SK-MEL-5 (cell line): ENCODE results near the gene MRPS15. TPM values are rescaled to one million over a fixed set of nuclear protein-coding genes. Genes with fewer than 3 reads are reported as not detected.
A peak's percentile ranks its signal among the peaks of the same experiment; 100 is the strongest.
"Not testable (repeated sequence)": the region's sequence is repeated elsewhere in the genome, so short reads cannot be mapped to it uniquely, and the experiment has no call there.

Experiments
- DNase-seq: peaks from one replicate; pipeline ENCODE4 v3.0.0-alpha.2; 2016; ENCODE audit warnings: low read depth, low spot score
- in situ Hi-C: cut with HindIII; loops from 2 replicates; pipeline ENCODE4 v1.10.0; 2016; ENCODE audit warnings: low sequenced_read_pairs, high pct_unique_total_duplicates, low pct_unique_long_range_greater_than_20kb
- polyA plus RNA-seq, 2 experiments: library from polyadenylated mRNA; depleted of rRNA; stranded (reverse); fragments of >200 nt; gene quantifications; 2 replicates each; pipeline ENCODE4 v1.2.3, GENCODE V29; 2015
- total RNA-seq: library from RNA; depleted of rRNA; stranded (reverse); fragments of >200 nt; shearing (Covaris generic); gene quantifications from 2 replicates; pipeline ENCODE4 v1.2.3, GENCODE V29; 2014; rRNA removed

Gene MRPS15
- total RNA-seq = 99.6 and 113 TPM in 2 replicates
- polyA plus RNA-seq (2015; cell fraction: cytosol; rRNA removed) = 93.7 and 112 TPM in 2 replicates
- 33.4 and 58.1 TPM in 2 replicates for polyA plus RNA-seq (2015; cell fraction: nucleus; rRNA removed)

DNA sequence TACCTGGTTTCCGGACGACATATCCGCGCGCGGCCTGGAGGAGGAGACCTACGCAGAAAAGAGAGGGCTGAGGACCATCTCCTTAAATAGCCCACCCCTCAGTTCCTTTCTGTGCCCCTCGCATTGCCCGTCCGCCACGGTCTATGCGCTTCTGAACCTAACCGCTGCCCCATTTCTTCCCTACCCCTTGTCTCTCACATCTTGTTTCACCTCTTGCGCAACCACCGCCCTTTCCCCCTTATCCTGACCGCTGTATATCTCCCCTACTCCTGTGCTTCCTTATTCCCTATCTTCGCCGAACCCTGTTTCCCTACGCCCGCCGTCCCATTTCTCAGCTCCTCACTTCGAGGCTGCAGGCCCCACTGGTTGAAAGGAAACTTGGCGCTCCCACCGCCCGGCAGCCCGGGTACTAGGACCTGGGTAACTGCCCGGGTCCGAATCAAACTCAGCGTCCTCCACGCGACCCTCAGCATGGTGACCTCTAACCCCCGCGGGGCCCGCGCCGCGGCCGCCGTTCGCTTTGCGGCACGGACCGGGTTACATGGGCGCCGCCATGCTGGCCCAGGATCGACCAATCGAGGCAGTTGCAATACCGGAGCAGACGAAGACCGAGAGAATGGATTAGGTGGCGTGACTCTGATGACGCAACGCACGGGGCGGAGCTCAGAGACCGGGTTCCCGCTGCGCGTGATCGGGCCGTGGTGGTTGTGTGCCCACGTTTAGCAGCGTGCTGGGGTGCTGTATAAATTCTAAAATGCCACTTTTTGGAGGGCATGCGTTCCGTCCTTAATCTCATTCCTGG lies at the start of gene MRPS15:
TSS of gene MRPS15 (minus strand) at position 582 of the 802 bp plus-strand sequence. CDS start at position 473, 109 bp downstream.
- in situ Hi-C loops = no loop called here
- DNase-seq = peak; percentile 95

DNA sequence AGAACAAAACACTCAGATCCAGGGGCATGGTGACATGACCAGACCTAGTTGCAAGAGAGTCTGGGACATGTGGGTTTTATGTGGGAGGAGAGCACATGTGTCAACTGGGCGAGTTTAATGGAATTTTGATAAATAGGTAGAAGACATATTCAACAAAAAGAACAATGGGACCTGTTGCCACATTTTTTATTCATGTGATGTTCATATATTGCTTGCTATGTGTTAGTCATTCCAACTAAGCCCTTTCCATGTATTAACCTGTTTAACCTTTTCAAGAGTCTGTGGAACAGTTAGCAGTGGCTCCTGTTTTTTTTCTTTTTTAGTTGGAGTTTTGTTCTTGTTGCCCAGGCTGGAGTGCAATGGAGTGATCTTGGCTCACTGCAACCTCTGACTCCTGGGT lies 48.7 kb upstream of the MRPS15 start:
- in situ Hi-C loops = no loop called here
- no peak for DNase-seq

DNA sequence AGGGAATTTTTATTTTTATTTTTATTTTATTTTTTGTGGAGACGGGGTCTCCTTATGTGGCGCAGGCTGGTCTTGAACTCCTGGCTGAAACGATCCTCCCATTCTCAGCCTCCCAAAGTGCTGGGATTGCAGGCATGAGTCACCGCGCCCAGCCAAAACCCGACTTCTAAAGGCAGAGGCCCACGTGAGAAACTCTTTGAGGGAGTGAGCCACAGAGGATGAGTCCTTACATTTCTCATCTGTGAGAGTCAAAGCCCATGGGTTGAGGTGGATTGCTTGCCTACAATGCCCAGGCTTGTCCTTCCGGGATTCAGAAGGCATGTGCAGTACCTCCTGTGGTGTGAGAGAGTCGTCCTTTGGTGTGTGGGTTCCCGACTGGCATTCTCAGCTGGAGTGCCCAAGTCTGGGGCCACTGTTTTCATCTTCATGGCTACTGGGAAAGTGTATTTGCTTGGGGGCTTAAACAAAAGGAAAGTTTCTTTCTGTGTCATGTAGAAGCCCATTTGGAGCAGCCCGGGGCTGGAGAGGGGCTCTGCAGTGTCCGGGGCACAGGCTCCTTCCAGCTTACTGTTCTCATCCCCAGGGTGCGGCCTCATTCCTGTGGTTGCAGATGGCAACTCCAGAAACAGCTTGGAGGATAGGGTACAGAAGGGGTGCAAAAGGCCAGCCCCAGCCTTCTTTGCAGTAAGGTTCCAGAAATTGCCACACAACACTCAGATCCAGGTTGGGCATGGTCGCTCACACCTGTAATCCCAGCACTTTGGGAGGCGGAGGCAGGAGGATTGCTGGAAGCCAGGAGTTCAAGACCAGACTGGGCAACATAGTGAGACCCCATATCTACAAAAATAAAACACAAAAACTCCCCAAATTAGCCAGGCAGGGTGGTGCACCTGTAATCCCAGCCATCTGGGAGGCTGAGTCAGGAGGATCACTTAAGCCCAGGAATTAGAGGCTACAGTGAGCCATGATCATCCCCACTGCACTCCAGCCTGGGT lies 47.9 kb upstream of the MRPS15 start:
- peak; percentile 64 for DNase-seq
- in situ Hi-C loops = no loop called here

DNA sequence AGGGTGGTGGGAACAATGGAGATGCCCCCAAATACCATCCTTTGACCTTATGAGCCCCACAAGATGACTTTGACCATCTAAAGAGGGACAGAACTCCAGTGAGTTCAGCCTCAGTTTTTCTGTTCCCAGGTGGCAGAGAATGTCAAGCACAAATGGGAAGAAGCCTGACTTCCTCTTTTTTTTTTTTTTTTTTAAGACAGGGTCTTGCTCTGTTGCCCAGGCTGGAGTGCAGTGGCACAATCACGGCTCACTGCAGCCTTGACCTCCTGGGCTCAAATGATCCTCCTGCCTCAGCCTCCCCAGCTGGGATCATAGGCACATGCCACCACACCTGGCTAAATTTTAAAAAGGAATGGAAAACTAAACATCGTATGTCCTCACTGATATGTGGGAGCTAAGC lies 47.0 kb upstream of the MRPS15 start:
- DNase-seq, in situ Hi-C loops: not testable (repeated sequence)

DNA sequence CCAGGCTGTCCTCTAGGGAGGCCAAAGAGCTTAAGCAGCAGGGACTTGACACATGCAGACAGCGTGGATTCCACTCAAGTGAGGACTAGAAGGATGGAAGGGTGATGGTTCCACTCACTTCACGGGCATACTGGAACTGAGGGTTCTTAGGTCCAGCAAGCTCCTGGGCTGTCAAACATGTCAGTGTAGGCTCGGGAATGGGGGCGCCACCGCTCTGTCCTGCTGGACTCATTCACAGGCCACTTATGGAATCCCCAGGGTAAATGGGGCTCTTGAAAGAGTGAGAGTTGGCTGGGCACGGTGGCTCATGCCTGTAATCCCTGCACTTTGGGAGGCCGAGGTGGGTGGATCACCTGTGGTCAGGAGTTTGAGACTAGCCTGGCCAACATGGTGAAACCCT lies 46.2 kb upstream of the MRPS15 start:
- no peak for DNase-seq
- in situ Hi-C loops = no loop called here

DNA sequence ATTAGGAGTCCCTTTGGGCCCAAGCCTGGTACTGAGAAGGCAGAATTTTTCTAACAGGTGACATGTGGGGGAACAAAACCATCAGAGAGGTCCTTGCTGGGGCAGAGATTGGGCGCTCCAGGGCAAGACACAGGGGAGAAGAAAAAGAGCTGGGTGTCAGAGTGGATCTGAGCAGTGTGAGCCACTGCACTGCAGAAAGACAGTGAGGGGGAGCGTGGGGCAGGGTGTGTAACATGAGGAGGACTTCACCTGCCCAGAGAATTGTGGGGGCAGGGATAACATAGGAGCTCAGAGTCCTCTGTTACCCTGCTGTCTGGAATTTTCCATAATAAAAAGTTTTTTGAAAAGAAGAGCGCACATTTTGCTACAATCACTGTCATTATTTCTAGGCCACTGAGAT lies 44.1 kb upstream of the MRPS15 start:
- no peak for DNase-seq
- in situ Hi-C loops = no loop called here

DNA sequence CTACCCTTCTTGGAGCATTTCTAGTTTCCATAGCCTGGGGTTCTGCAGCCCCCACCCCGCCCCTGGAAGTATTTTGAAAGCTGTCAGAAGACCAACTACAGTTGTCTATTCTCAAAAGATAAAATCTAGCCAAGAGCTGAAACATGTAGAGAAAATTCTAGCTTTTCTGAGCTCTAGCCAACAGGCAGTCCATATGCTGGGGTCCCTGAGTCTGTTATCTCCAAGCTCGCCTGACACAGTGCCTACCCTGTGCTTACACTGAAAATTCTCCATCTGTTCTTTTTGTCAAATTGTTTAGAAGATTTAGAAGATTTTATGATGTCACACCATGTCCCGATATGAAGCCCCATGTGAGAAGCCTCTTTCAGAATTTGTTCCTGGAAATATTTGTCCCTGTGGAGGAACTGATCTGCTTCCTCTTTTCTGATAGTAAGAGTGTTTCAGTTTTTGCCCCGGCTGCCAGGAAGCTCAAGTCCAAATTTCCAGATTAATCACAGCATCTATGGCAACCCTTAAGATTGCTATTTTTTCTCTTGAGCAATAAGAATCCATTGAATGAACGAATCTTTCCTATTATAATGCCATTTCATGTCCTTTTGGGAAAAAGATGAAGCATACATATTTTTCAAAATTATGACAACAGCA lies 42.2 kb upstream of the MRPS15 start:
- in situ Hi-C loops = no loop called here
- DNase-seq = no peak

DNA sequence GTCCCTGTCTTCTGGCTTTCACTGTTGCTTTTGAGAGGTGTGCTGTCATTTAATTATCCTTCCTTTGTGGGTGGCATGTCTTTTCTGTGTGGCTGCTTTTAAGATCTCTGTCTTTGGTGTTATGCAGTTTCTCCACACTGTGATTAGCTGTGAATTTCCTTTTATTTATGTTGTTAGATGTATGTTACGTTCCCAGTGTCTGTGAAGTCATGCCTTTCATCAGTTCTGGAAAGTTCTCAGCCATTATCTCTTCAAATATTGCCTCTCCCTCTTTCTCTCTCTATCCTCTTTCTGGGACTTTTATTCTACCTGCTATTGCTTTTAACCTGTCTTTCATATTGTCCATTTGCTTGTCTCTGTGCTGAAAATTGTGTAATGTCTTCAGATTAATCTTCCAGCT lies 39.5 kb upstream of the MRPS15 start:
- in situ Hi-C loops = no loop called here
- DNase-seq = no peak

DNA sequence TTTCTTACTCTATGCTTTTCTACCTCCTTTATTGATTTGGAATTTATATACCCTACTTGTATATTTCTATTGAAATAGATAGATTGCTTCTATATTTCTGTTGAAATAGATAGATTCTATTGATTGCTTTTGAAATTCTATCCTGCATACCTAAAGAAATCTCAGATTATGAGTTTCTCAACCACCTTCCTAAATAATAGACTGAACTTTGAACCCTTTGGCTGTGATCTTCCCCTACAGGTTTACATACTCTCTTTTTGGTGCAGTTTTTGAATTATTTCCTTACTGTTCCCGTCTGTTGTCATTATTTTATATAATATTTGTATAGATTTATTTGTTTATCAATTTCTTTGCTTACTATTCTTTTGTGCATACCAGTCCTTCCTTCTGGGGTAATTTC lies 39.0 kb upstream of the MRPS15 start:
- DNase-seq = no peak
- in situ Hi-C loops = no loop called here

DNA sequence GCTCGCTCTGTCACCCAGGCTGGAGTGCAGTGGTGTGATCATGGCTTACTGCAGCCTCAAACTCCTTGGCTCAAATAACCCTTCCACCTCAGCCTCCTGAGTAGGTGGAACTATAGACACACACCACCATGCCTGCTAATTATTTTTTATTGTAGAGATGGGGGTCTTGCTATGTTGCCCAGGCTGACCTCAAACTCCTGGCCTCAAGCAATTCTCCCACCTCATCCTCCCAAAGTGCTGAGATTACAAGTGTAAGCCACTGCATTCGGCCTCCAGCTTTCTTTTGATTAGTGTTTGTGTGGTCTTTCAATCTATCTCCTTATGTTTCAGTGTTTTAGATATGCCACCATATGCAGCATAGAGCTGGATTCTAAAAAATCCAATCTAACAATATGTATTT lies 38.4 kb upstream of the MRPS15 start:
- no peak for DNase-seq
- in situ Hi-C loops = no loop called here

DNA sequence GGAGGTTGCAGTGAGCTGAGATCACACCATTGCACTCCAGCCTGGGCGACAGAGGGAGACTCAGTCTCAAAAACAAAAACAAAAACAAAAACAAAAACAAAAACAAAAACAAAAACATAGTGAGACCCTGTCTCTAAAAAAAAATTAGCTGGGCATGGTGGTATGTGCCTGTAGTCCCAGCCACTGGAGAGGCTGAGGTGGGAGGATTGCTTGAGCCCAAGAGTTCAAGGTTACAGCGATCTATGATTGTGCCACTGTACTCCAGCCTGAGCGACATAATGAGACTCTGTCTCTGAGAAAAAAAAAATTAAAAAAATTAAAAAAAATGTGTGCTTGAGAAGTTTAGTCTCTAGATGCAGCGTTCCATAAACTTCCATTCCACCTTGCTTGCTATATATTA lies 37.7 kb upstream of the MRPS15 start:
- DNase-seq, in situ Hi-C loops: not testable (repeated sequence)

DNA sequence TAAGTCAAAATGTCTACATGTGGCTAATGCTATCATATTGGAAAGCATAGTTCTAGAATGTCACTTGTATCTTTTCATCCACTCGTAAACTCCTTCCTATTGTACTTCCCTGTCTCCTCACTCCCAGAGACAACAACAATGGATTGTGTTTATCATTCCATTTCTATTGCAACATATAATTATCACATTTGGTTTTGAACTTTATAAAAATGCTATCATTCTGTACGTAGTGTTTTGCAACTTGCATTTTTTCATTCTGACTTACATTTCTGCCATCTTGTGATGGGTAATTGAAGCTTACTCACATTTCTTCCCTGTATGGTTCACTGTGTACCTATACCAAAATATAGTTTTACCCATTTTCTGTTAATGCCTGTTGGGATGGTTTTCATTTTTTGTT lies 33.0 kb upstream of the MRPS15 start:
- in situ Hi-C loops = no loop called here
- DNase-seq = no peak

DNA sequence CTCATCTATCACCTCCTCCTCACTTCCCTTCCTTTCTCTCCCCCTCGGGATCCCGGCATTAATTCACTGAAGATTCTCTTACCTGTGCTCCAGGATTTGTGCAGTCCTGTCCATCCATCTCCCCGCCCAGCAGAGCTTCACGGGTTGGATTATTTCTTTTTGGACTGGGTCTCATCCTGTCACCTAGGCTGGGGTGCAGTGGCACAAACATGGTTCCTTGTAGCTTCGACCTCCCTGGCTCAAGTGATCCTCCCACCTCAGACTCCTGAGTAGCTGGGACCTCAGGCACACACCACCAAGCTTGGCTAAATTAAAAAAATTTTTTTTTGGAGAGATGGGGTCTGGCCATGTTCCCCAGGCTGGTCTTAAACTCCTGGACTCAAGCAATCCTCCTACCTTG lies 30.8 kb upstream of the MRPS15 start:
- no peak for DNase-seq
- in situ Hi-C loops = no loop called here

DNA sequence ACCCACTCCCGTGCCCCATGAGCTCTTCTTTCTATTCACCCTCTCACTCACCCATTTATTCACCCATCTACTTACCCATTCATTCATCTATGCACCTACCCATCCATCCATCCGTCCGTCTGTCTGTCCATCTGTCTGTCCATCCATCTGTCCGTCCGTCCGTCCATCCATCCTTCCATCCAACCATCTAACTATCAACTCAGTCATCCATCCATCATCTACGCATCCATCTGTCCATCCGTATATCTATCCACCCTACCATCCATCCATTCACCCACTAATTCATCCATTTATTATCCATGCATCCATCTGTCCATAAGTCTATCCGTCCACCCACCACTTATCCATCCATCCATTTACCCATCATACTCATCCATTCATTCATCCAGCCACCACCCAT lies 29.3 kb upstream of the MRPS15 start:
- DNase-seq = no peak
- in situ Hi-C loops = no loop called here

DNA sequence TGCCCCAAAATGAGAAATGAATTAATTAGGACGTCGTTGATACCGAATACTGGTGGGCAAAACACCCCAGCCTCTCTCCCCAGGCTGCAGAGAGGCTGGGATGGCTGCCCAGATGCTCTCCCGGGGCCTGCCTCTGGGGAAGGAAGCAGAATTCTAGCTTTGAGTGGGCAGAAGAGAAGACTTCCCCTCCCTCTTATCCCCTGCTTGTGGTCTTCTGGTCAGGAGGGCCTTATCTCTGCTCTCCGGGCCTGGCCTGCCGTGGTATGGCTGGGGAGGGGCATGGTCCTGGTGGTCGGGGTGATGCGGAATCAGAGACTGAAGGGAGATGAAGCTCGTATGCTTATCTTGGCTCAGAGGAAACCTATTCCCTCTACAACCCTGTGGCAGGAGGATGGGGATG lies 28.3 kb upstream of the MRPS15 start:
- in situ Hi-C loops = no loop called here
- no peak for DNase-seq

DNA sequence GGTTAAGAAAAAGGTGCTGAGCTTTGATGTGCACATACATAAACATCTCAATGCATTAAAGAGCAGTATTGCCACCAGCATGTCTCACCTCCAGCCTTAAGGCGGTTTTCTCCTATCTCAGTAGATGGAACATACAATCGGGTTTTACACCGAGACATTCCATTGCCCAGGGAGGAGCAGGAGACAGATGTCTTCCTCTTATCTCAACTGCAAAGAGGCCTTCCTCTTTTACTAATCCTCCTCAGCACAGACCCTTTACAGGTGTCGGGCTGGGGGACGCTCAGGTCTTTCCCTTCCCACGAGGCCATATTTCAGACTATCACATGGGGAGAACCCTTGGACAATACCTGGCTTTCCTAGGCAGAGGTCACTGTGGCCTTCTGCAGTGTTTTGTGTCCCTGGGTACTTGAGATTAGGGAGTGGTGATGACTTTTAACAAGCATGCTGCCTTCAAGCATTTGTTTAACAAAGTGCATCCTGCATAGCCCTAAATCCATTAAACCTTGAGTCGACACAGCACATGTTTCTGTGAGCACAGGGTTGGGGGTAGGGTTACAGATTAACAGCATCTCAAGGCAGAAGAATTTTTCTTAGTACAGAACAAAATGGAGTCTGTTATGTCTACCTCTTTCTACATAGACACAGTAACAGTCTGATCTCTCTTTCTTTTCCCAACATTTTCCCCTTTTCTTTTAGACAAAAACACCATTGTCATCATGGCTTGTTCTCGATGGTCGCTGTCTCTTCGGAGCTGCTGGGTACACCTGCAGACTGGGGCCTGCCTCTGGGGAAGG lies 25.3 kb upstream of the MRPS15 start:
- DNase-seq, in situ Hi-C loops: not testable (repeated sequence)

DNA sequence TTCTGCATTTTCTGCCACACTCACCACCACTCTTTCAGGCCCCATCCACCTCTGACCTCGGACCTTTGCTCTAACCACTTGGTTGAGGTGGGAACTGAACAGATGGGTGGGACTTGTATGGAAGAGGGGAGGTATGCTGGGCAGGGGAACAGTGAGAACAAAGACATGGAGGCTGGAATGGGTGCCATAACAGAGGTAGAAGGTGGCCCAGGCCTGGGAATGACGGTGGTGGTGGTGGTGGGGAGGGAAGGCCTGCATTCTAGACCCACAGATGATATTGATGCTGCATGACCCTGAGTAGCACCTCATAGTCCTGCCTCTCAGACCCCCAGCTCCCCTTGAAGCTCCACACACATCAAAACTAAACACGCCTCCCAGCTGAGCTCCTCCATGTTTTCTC lies 23.7 kb upstream of the MRPS15 start:
- no peak for DNase-seq
- in situ Hi-C loops = no loop called here
